Caco-2 (cell line): Measurements from ENCODE around the gene ME3. TPM values are rescaled to one million over a fixed set of nuclear protein-coding genes. Genes with fewer than 3 reads are reported as not detected.

Experiments used
- BruUV-seq: library from RNA; stranded (reverse); fragments of 400-500 nt; replicated peaks from 2 replicates; lab custom pipeline; 2021; lab: Mats Ljungman, UMichigan
- CTCF ChIA-PET: fragments of 300-600 bp; sonication (Branson Sonifier 250); formaldehyde crosslinking; loops from one replicate; lab custom pipeline; 2022; ENCODE audit warnings: antibody characterized with exemption; lab: Charles Lee
- POLR2A ChIA-PET: fragments of 300-600 bp; sonication (Branson Sonifier 250); formaldehyde crosslinking; loops from one replicate; lab custom pipeline; 2022; ENCODE audit warnings: antibody characterized with exemption; lab: Charles Lee
- DNase-seq, 2 experiments: peaks; one replicate each; pipeline versions ENCODE4 v3.0.0 to v3.0.0-alpha.2; 2020 to 2022
- H3K27me3 ChIP-seq: replicated peaks from 2 replicates; pipeline ENCODE4 v1.6.0; 2011; ENCODE audit warnings: low read length; ENCODE audit not compliant: control insufficient read depth, insufficient read depth
- H3K36me3 ChIP-seq: 2 replicates; pipeline ENCODE4 v1.5.1; 2011; ENCODE audit warnings: low read length; ENCODE audit not compliant: control insufficient read depth, insufficient read depth
- H3K4me1 ChIP-seq: fragments of 250-450 bp; sonication (Bioruptor Pico); 2 replicates; pipeline ENCODE4 v1.5.1; 2020; ENCODE audit warnings: mild to moderate bottlenecking
- H3K4me3 ChIP-seq: 2 replicates; pipeline ENCODE4 v1.5.1; 2011; ENCODE audit warnings: low read depth, mild to moderate bottlenecking, control low read depth, low read length
- H3K9me3 ChIP-seq: fragments of 250-450 bp; sonication (Bioruptor Pico); 2 replicates; pipeline ENCODE4 v1.5.1; 2020; ENCODE audit warnings: mild to moderate bottlenecking, moderate library complexity
- H3K27ac Mint-ChIP-seq: one replicate; pipeline ENCODE4 v1.8.0; 2022; ENCODE audit warnings: mixed read lengths; ENCODE audit not compliant: unreplicated experiment
- H3K27me3 Mint-ChIP-seq: one replicate; pipeline ENCODE4 v1.8.0; 2022; ENCODE audit warnings: mixed read lengths; ENCODE audit not compliant: insufficient read depth, unreplicated experiment
- H3K36me3 Mint-ChIP-seq: one replicate; pipeline ENCODE4 v1.8.0; 2022; ENCODE audit warnings: mild to moderate bottlenecking, mixed read lengths; ENCODE audit not compliant: insufficient read depth, unreplicated experiment
- H3K4me1 Mint-ChIP-seq: one replicate; pipeline ENCODE4 v1.8.0; 2022; ENCODE audit warnings: low read depth, mixed read lengths; ENCODE audit not compliant: unreplicated experiment
- H3K4me3 Mint-ChIP-seq: one replicate; pipeline ENCODE4 v1.8.0; 2022; ENCODE audit warnings: mild to moderate bottlenecking, moderate library complexity, mixed read lengths; ENCODE audit not compliant: unreplicated experiment
- H3K9me3 Mint-ChIP-seq: one replicate; pipeline ENCODE4 v1.8.0; 2022; ENCODE audit warnings: mixed read lengths; ENCODE audit not compliant: unreplicated experiment
- intact Hi-C: fragments of 100-400 bp; cut with micrococcal nuclease; formaldehyde crosslinking; loops from one replicate; pipeline ENCODE4 v1.10.0; 2022; ENCODE audit not compliant: unreplicated experiment
- total RNA-seq: library from RNA; stranded (reverse); gene quantifications from 2 replicates; pipeline ENCODE4 v1.2.3, GENCODE V29; 2022
- TF ChIP-seq, protein P1 (sequence below), 2 experiments: fragments of 200-600 bp in 1 of 2; IDR thresholded peaks; 1 replicate in 1 of 2; 2 replicates in 1 of 2; pipeline versions ENCODE4 v1.5.1 to v1.8.0; 2011 to 2022; ENCODE audit warnings: antibody characterized with exemption in 1 of 2, control low read depth in 1 of 2, inconsistent platforms in 1 of 2, low read depth in 1 of 2, low read length in 1 of 2, mild to moderate bottlenecking in 1 of 2, moderate library complexity in 1 of 2; ENCODE audit not compliant: insufficient read depth in 1 of 2, severe bottlenecking in 1 of 2, unreplicated experiment in 1 of 2

Gene ME3
- total RNA-seq, 1 experiment from 2014 or later, result 32.8 TPM

DNA sequence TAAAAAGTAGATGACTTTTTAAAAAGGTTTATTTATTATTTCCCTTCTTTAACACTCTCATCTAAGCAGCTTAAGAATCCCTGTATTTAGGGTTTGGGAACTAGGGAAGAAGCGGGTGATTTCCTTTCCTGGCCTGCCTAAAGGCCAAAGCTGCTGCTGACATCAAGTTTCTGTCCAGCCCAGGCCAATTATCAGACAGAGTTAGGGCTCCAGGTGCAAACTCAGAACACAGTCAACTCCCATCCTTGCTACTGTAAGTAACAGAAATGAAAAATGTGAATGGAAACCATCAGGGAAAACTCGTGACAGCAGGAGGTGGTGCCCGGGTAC lies 188.8 kb downstream of the ME3 start:
- H3K36me3 Mint-ChIP-seq, result peaks cover 14% of the 10 kb centered on the region
- H3K27ac Mint-ChIP-seq, result peak overlapping the region; percentile 77
- TF ChIP-seq, protein P1, sequence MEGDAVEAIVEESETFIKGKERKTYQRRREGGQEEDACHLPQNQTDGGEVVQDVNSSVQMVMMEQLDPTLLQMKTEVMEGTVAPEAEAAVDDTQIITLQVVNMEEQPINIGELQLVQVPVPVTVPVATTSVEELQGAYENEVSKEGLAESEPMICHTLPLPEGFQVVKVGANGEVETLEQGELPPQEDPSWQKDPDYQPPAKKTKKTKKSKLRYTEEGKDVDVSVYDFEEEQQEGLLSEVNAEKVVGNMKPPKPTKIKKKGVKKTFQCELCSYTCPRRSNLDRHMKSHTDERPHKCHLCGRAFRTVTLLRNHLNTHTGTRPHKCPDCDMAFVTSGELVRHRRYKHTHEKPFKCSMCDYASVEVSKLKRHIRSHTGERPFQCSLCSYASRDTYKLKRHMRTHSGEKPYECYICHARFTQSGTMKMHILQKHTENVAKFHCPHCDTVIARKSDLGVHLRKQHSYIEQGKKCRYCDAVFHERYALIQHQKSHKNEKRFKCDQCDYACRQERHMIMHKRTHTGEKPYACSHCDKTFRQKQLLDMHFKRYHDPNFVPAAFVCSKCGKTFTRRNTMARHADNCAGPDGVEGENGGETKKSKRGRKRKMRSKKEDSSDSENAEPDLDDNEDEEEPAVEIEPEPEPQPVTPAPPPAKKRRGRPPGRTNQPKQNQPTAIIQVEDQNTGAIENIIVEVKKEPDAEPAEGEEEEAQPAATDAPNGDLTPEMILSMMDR (IDR thresholded peaks at IDR 0.05; ENCODE audit: insufficient read depth in 1 of 2, low read depth in 1 of 2, low read length in 1 of 2, severe bottlenecking in 1 of 2, unreplicated experiment in 1 of 2), result no peak
- H3K4me3 ChIP-seq, result no peak overlapping the region
- H3K27me3 Mint-ChIP-seq, result no peaks in the 10 kb centered on the region
- no peaks in the 10 kb centered on the region for H3K27me3 ChIP-seq
- ChIA-PET POLR2A (interaction anchor here (1.0 to 2.5 kb wide), 3 partner anchors 14 to 40 kb away, joined by 3 to 23 read pairs (median 4); no protein-coding TSS in a partner anchor), CTCF (interaction anchor here (0.7 to 3.0 kb wide), 13 partner anchors 8 to 411 kb away, joined by 3 to 16 read pairs (median 5); no protein-coding TSS in a partner anchor)
- no peak overlapping the region for H3K4me3 Mint-ChIP-seq
- H3K9me3 ChIP-seq, result no peaks in the 10 kb centered on the region
- H3K9me3 Mint-ChIP-seq, result no peaks in the 10 kb centered on the region
- H3K4me1 ChIP-seq, result peaks cover 54% of the 10 kb centered on the region
- H3K4me1 Mint-ChIP-seq, result peaks cover 53% of the 10 kb centered on the region
- TSS peak; percentile 70 for BruUV-seq
- H3K36me3 ChIP-seq, result no peaks in the 10 kb centered on the region
- intact Hi-C loops, result no loop called here
- no peak for DNase-seq

DNA sequence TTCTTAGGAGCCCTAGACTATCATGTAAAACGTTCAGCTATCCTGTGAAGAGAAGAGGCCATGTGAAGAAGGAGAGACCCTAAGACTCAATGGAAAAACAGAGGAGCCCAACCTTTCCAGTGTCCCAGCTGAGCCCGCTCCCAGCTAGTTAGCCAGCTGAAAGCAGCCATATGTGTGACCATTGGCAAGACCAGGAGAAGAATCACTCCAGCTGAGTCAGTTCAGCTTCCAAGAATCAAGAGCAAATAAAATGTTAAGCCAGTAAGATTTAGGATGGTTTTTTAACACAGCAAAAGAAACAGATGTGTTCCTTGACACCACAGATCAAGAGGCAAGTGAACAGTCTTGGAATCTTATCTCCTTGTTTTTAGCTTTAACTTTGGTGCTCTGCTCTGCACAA lies 189.7 kb downstream of the ME3 start:
- Mint-ChIP-seq H3K4me1 (peaks cover 58% of the 10 kb centered on the region), H3K27me3 (no peaks in the 10 kb centered on the region), H3K4me3 (peak overlapping the region; percentile 6), H3K36me3 (peaks cover 14% of the 10 kb centered on the region), H3K27ac (peak overlapping the region; percentile 77), H3K9me3 (no peaks in the 10 kb centered on the region)
- ChIA-PET CTCF (interaction anchor here (2.1 to 3.0 kb wide), 2 partner anchors 27 to 126 kb away, joined by 12 to 16 read pairs; no protein-coding TSS in a partner anchor), POLR2A (no interaction called here)
- Histone ChIP-seq H3K36me3 (no peaks in the 10 kb centered on the region), H3K4me3 (no peak overlapping the region), H3K4me1 (peaks cover 57% of the 10 kb centered on the region), H3K27me3 (no peaks in the 10 kb centered on the region), H3K9me3 (no peaks in the 10 kb centered on the region)
- intact Hi-C loops, result no loop called here
- no TSS peak for BruUV-seq
- TF ChIP-seq, protein P1 (IDR thresholded peaks at IDR 0.05; ENCODE audit: insufficient read depth in 1 of 2, low read depth in 1 of 2, low read length in 1 of 2, severe bottlenecking in 1 of 2, unreplicated experiment in 1 of 2), result no peak
- no peak for DNase-seq

DNA sequence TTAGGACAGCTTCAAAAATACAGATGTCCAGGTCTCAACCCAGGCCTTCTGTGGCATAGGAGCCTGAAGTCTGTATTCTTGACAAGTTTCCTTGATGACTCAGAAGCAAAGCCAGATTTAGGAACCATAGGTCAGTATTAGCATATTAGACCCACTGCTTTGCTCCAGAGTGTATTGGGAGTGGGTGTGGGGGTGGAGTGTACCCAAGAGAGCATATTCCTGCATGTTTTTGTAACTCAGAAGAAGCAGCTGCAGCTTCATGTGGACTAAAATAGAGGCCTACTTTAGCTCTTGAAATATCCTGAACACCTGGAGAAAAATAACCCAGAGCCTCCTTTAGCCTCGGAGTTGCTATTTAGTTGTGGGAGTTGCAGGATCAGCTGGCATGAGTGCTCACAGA lies 191.0 kb downstream of the ME3 start:
- TF ChIP-seq, protein P1 (IDR thresholded peaks at IDR 0.05; ENCODE audit: insufficient read depth in 1 of 2, low read depth in 1 of 2, low read length in 1 of 2, severe bottlenecking in 1 of 2, unreplicated experiment in 1 of 2), result no peak
- Histone ChIP-seq H3K27me3 (no peaks in the 10 kb centered on the region), H3K4me1 (peaks cover 60% of the 10 kb centered on the region), H3K36me3 (no peaks in the 10 kb centered on the region), H3K4me3 (no peak overlapping the region), H3K9me3 (no peaks in the 10 kb centered on the region)
- Mint-ChIP-seq H3K27ac (no peak overlapping the region), H3K36me3 (peaks cover 14% of the 10 kb centered on the region), H3K27me3 (no peaks in the 10 kb centered on the region), H3K9me3 (no peaks in the 10 kb centered on the region), H3K4me1 (peaks cover 55% of the 10 kb centered on the region), H3K4me3 (no peak overlapping the region)
- BruUV-seq, result no TSS peak
- POLR2A ChIA-PET, result interaction anchor here (0.5 kb wide), 1 partner anchor 517 kb away, joined by 4 read pairs; no protein-coding TSS in a partner anchor
- no peak for DNase-seq
- CTCF ChIA-PET, result interaction anchor here (1.0 kb wide), 1 partner anchor 25 kb away, joined by 3 read pairs; no protein-coding TSS in a partner anchor
- intact Hi-C loops, result no loop called here
